ENCODE data around the gene RHCE.

- TF ChIP-seq CTCF (IDR thresholded peaks at IDR 0.05) (no peak), POLR2A (IDR thresholded peaks at IDR 0.05) (no peak)
Observed at GRCh38 chr1:25439287-25439686, 18.7 kb upstream of the RHCE start.
